ENCODE results near the gene CCDC7. TPM values are rescaled to one million over a fixed set of nuclear protein-coding genes. Genes with fewer than 3 reads are reported as not detected.
"Not testable (repeated sequence)": the region's sequence is repeated elsewhere in the genome, so short reads cannot be mapped to it uniquely, and the experiment has no call there.

Gene CCDC7
- total RNA-seq, 4 donors from 2014 or later = 15.1 to 72.3 (median 22.6) TPM

- Histone ChIP-seq H3K9me3 (no peaks in the 10 kb centered on the region), H3K4me1 (no peaks in the 10 kb centered on the region), H3K27ac (replicated peaks in 1 of 4) (no peak overlapping the region), H3K27me3 (no peaks in the 10 kb centered on the region), H3K36me3 (peaks cover 5 to 15% (median 11%) of the 10 kb centered on the region in 4 donors), H3K4me3 (no peak overlapping the region)
- no peak for TF ChIP-seq EP300 (IDR thresholded peaks at IDR 0.05)
- TF ChIP-seq CTCF (IDR thresholded peaks at IDR 0.05) = no peak
- TF ChIP-seq POLR2A (IDR thresholded peaks at IDR 0.05; ENCODE audit: low read depth) = no peak
- no peak for TF ChIP-seq POLR2AphosphoS5 (IDR thresholded peaks at IDR 0.05)
- DNase-seq (ENCODE audit: extremely low spot score) = no peak
- intact Hi-C loops (cut with DNase I) = no loop called here
- WGBS = 72% methylated on average over 1 of the region's 1 CpG
These were observed 298.4 kb downstream of the CCDC7 start for GRCh38 chr10:32744321-32744720.

- H3K36me3 ChIP-seq = peaks cover 5 to 15% (median 11%) of the 10 kb centered on the region in 4 donors
- no peaks in the 10 kb centered on the region for H3K9me3 ChIP-seq
- DNase-seq (ENCODE audit: extremely low spot score) = no peak
- no peak for TF ChIP-seq POLR2A (IDR thresholded peaks at IDR 0.05; ENCODE audit: low read depth)
- intact Hi-C loops (cut with DNase I) = no loop called here
- WGBS = 93% methylated on average over 3 of the region's 3 CpGs
- H3K27ac ChIP-seq (replicated peaks in 1 of 4) = no peak overlapping the region
- no peak overlapping the region for H3K4me3 ChIP-seq
- H3K27me3 ChIP-seq = no peaks in the 10 kb centered on the region
- H3K4me1 ChIP-seq = no peaks in the 10 kb centered on the region
These were observed 300.9 kb downstream of the CCDC7 start for GRCh38 chr10:32746869-32747268.

- H3K27ac ChIP-seq (replicated peaks in 1 of 4) = no peak overlapping the region
- no peaks in the 10 kb centered on the region for H3K4me1 ChIP-seq
- DNase-seq (ENCODE audit: extremely low spot score) = no peak
- TF ChIP-seq CTCF (IDR thresholded peaks at IDR 0.05) = no peak
- TF ChIP-seq POLR2AphosphoS5 (IDR thresholded peaks at IDR 0.05) = no peak
- TF ChIP-seq EP300 (IDR thresholded peaks at IDR 0.05) = no peak
- TF ChIP-seq POLR2A (IDR thresholded peaks at IDR 0.05; ENCODE audit: low read depth) = no peak
- peaks cover under 1 to 7% (median 4%) of the 10 kb centered on the region in 4 donors for H3K36me3 ChIP-seq
- WGBS = 66% methylated on average over 4 of the region's 4 CpGs
- H3K4me3 ChIP-seq = no peak overlapping the region
- peaks cover 0 to 6% (median 0%) of the 10 kb centered on the region in 4 donors for H3K9me3 ChIP-seq
- no peaks in the 10 kb centered on the region for H3K27me3 ChIP-seq
- intact Hi-C loops (cut with DNase I) = no loop called here
These were observed 305.6 kb downstream of the CCDC7 start for GRCh38 chr10:32751582-32751981.

GRCh38 chr10:32754900-32755299 lies 309.0 kb downstream of the CCDC7 start:
- H3K9me3 ChIP-seq = peaks cover 0 to 11% (median 5%) of the 10 kb centered on the region in 4 donors
- H3K27ac ChIP-seq (replicated peaks in 1 of 4); intact Hi-C loops (cut with DNase I); H3K4me3 ChIP-seq; DNase-seq (ENCODE audit: extremely low spot score); H3K4me1 ChIP-seq; H3K27me3 ChIP-seq; H3K36me3 ChIP-seq: not testable (repeated sequence)
- 93% methylated on average over 5 of the region's 5 CpGs for WGBS

- Histone ChIP-seq H3K27ac (replicated peaks in 1 of 4) (no peak overlapping the region), H3K27me3 (no peaks in the 10 kb centered on the region), H3K9me3 (peaks cover 0 to 39% (median 28%) of the 10 kb centered on the region in 4 donors), H3K4me1 (no peaks in the 10 kb centered on the region), H3K4me3 (no peak overlapping the region), H3K36me3 (no peaks in the 10 kb centered on the region)
- intact Hi-C loops (cut with DNase I) = no loop called here
- TF ChIP-seq EP300 (IDR thresholded peaks at IDR 0.05) = no peak
- no peak for DNase-seq (ENCODE audit: extremely low spot score)
These were observed 325.3 kb downstream of the CCDC7 start for GRCh38 chr10:32771217-32771616.

GRCh38 chr10:32773105-32773504 lies 327.2 kb downstream of the CCDC7 start:
- no peak for DNase-seq (ENCODE audit: extremely low spot score)
- Histone ChIP-seq H3K4me3 (no peak overlapping the region), H3K4me1 (no peaks in the 10 kb centered on the region), H3K27me3 (no peaks in the 10 kb centered on the region), H3K36me3 (no peaks in the 10 kb centered on the region), H3K27ac (replicated peaks in 1 of 4) (no peak overlapping the region), H3K9me3 (peaks cover 0 to 36% (median 25%) of the 10 kb centered on the region in 4 donors)
- TF ChIP-seq EP300 (IDR thresholded peaks at IDR 0.05) (no peak), CTCF (IDR thresholded peaks at IDR 0.05) (no peak), POLR2A (IDR thresholded peaks at IDR 0.05; ENCODE audit: low read depth) (no peak), POLR2AphosphoS5 (IDR thresholded peaks at IDR 0.05) (no peak)
- intact Hi-C loops (cut with DNase I) = no loop called here
- 86% methylated on average over 1 of the region's 1 CpG for WGBS

All from esophagus muscularis mucosa (tissue), 4 donors.